MM.1S (cell line): ENCODE data around the gene NBEA.

ENCODE experiments used
- DNase-seq: peaks from one replicate; pipeline ENCODE4 v3.0.0-alpha.2; 2015
- H2AFZ ChIP-seq: fragments of 300-600 bp; sonication (generic); 2 replicates; pipeline ENCODE4 v1.6.0; 2016; ENCODE audit warnings: antibody characterized with exemption, low read length
- H3F3A ChIP-seq: fragments of 300-600 bp; sonication (generic); 2 replicates; pipeline ENCODE4 v1.6.1; 2016; ENCODE audit warnings: mild to moderate bottlenecking, antibody characterized with exemption, low read length, moderate library complexity, mixed read lengths; ENCODE audit not compliant: insufficient read depth
- H3K27ac ChIP-seq: fragments of 300-600 bp; sonication (generic); 2 replicates; pipeline ENCODE4 v1.5.1; 2016; ENCODE audit warnings: mild to moderate bottlenecking, low read length
- H3K27me3 ChIP-seq: fragments of 300-600 bp; sonication (generic); replicated peaks from 2 replicates; pipeline ENCODE4 v1.6.0; 2016; ENCODE audit warnings: low read length; ENCODE audit not compliant: insufficient read depth
- H3K36me3 ChIP-seq: fragments of 300-600 bp; sonication (generic); replicated peaks from 2 replicates; pipeline ENCODE4 v1.6.1; 2016; ENCODE audit warnings: mild to moderate bottlenecking, low read length, mixed read lengths; ENCODE audit not compliant: insufficient read depth
- H3K4me1 ChIP-seq: fragments of 300-600 bp; sonication (generic); 2 replicates; pipeline ENCODE4 v1.6.1; 2016; ENCODE audit warnings: low read length, mixed read lengths
- H3K4me2 ChIP-seq: fragments of 300-600 bp; sonication (generic); 2 replicates; pipeline ENCODE4 v1.6.0; 2016; ENCODE audit warnings: low read depth, low read length
- H3K4me3 ChIP-seq: fragments of 300-600 bp; sonication (generic); 2 replicates; pipeline ENCODE4 v1.5.1; 2016; ENCODE audit warnings: low read length, mixed read lengths
- H3K79me2 ChIP-seq: fragments of 300-600 bp; sonication (generic); 2 replicates; pipeline ENCODE4 v1.6.1; 2016; ENCODE audit warnings: mixed run types, low read length, mixed read lengths
- H3K9ac ChIP-seq: fragments of 300-600 bp; sonication (generic); 2 replicates; pipeline ENCODE4 v1.6.1; 2016; ENCODE audit warnings: low read length, mixed read lengths
- H3K9me2 ChIP-seq: fragments of 300-600 bp; sonication (generic); replicated peaks from 2 replicates; pipeline ENCODE4 v1.6.1; 2016; ENCODE audit warnings: mild to moderate bottlenecking, low read length, mixed read lengths; ENCODE audit not compliant: insufficient read depth
- H3K9me3 ChIP-seq: fragments of 300-600 bp; sonication (generic); replicated peaks from 2 replicates; pipeline ENCODE4 v1.6.1; 2016; ENCODE audit warnings: mild to moderate bottlenecking, low read length, mixed read lengths; ENCODE audit not compliant: insufficient read depth
- H4K20me1 ChIP-seq: fragments of 300-600 bp; sonication (generic); 2 replicates; pipeline ENCODE4 v1.6.1; 2016; ENCODE audit warnings: mild to moderate bottlenecking, low read length, moderate library complexity, mixed read lengths; ENCODE audit not compliant: insufficient read depth
- CTCF ChIP-seq: fragments of 300-600 bp; sonication (generic); IDR thresholded peaks from 2 replicates; pipeline ENCODE4 v1.5.1; 2016; ENCODE audit warnings: antibody characterized with exemption, low read length, mixed read lengths
- EZH2 ChIP-seq: fragments of 300-600 bp; sonication (generic); optimal IDR thresholded peaks from 2 replicates; pipeline ENCODE3; 2017; ENCODE audit warnings: low read depth, mild to moderate bottlenecking, antibody characterized with exemption, low read length, mixed read lengths
- EZH2phosphoT487 ChIP-seq: fragments of 300-600 bp; sonication (generic); IDR thresholded peaks from 2 replicates; pipeline ENCODE4 v1.6.1; 2018; ENCODE audit warnings: antibody characterized with exemption, low read length

The NBEA gene

GRCh38 chr13:35354285-35354684 is 412.2 kb downstream of the NBEA start:
- TF ChIP-seq EZH2 (no peak), CTCF (no peak), EZH2phosphoT487 (no peak)
- no peak for DNase-seq
- H2AFZ ChIP-seq: no peak overlapping the region

GRCh38 chr13:35354882-35355281 is 412.8 kb downstream of the NBEA start:
- H3K9ac ChIP-seq: no peak overlapping the region
- no peak for DNase-seq
- H3K79me2 ChIP-seq: no peaks in the 10 kb centered on the region
- no peaks in the 10 kb centered on the region for H3F3A ChIP-seq
- no peaks in the 10 kb centered on the region for H3K9me2 ChIP-seq
- no peak overlapping the region for H3K4me2 ChIP-seq
- no peaks in the 10 kb centered on the region for H4K20me1 ChIP-seq
- H3K4me1 ChIP-seq: no peaks in the 10 kb centered on the region
- no peaks in the 10 kb centered on the region for H3K9me3 ChIP-seq
- TF ChIP-seq EZH2phosphoT487 (no peak), EZH2 (no peak)
- H2AFZ ChIP-seq: no peak overlapping the region
- H3K27ac ChIP-seq: no peak overlapping the region
- H3K36me3 ChIP-seq: no peaks in the 10 kb centered on the region
- no peaks in the 10 kb centered on the region for H3K27me3 ChIP-seq
- H3K4me3 ChIP-seq: no peak overlapping the region

More at GRCh38 chr13:35354285-35354684, 412.2 kb downstream of the NBEA start:
- Histone ChIP-seq H3K27ac (no peak overlapping the region), H3K9me2 (no peaks in the 10 kb centered on the region), H3K4me3 (no peak overlapping the region), H3F3A (no peaks in the 10 kb centered on the region), H3K4me2 (no peak overlapping the region), H4K20me1 (no peaks in the 10 kb centered on the region), H3K9ac (no peak overlapping the region), H3K9me3 (no peaks in the 10 kb centered on the region), H3K27me3 (no peaks in the 10 kb centered on the region), H3K4me1 (no peaks in the 10 kb centered on the region), H3K79me2 (no peaks in the 10 kb centered on the region), H3K36me3 (no peaks in the 10 kb centered on the region)

- H3K9ac ChIP-seq: no peak overlapping the region
- H4K20me1 ChIP-seq: no peaks in the 10 kb centered on the region
- H3K4me1 ChIP-seq: no peaks in the 10 kb centered on the region
- no peak overlapping the region for H3K27ac ChIP-seq
- no peaks in the 10 kb centered on the region for H3K9me3 ChIP-seq
- no peaks in the 10 kb centered on the region for H3K9me2 ChIP-seq
- no peak overlapping the region for H3K4me2 ChIP-seq
- no peaks in the 10 kb centered on the region for H3F3A ChIP-seq
- TF ChIP-seq CTCF (no peak), EZH2 (no peak), EZH2phosphoT487 (no peak)
- H3K4me3 ChIP-seq: no peak overlapping the region
- no peaks in the 10 kb centered on the region for H3K79me2 ChIP-seq
- no peak overlapping the region for H2AFZ ChIP-seq
- no peak for DNase-seq
- H3K36me3 ChIP-seq: no peaks in the 10 kb centered on the region
- no peaks in the 10 kb centered on the region for H3K27me3 ChIP-seq
These were observed 414.5 kb downstream of the NBEA start for GRCh38 chr13:35356572-35356971.

GRCh38 chr13:35365883-35366282 is 423.8 kb downstream of the NBEA start:
- H3K4me3 ChIP-seq: no peak overlapping the region
- no peak overlapping the region for H3K27ac ChIP-seq
- H3K9me3 ChIP-seq: no peaks in the 10 kb centered on the region
- H4K20me1 ChIP-seq: no peaks in the 10 kb centered on the region
- no peaks in the 10 kb centered on the region for H3F3A ChIP-seq
- TF ChIP-seq EZH2: no peak
- H3K36me3 ChIP-seq: no peaks in the 10 kb centered on the region
- H3K27me3 ChIP-seq: no peaks in the 10 kb centered on the region
- no peaks in the 10 kb centered on the region for H3K4me1 ChIP-seq
- no peaks in the 10 kb centered on the region for H3K79me2 ChIP-seq
- no peak overlapping the region for H3K9ac ChIP-seq
- no peak for DNase-seq
- no peaks in the 10 kb centered on the region for H3K9me2 ChIP-seq
- no peak overlapping the region for H2AFZ ChIP-seq
- H3K4me2 ChIP-seq: no peak overlapping the region
